Skeletal muscle satellite cell (primary cell): ENCODE data around the gene IL1R2.

ENCODE experiments used
- H3K27me3 ChIP-seq: 2 replicates; pipeline ENCODE4 v1.7.0; 2013; ENCODE audit warnings: low read length; ENCODE audit not compliant: control insufficient read depth, insufficient read depth
- H3K36me3 ChIP-seq: 2 replicates; pipeline ENCODE4 v1.7.0; 2013; ENCODE audit warnings: mild to moderate bottlenecking, control low read depth, low read length; ENCODE audit not compliant: insufficient read depth
- H3K4me1 ChIP-seq: 2 replicates; pipeline ENCODE4 v1.7.0; 2013; ENCODE audit warnings: low read length; ENCODE audit not compliant: control insufficient read depth, insufficient read depth
- H3K4me2 ChIP-seq: 2 replicates; pipeline ENCODE4 v1.7.0; 2013; ENCODE audit warnings: mild to moderate bottlenecking, low read length
- H3K4me3 ChIP-seq: 2 replicates; pipeline ENCODE4 v1.7.0; 2013; ENCODE audit warnings: low read length
- H3K9ac ChIP-seq: 2 replicates; pipeline ENCODE4 v1.7.0; 2013; ENCODE audit warnings: mild to moderate bottlenecking, low read depth, low read length, moderate library complexity
- H3K9me3 ChIP-seq: replicated peaks from 2 replicates; pipeline ENCODE4 v1.7.0; 2013; ENCODE audit warnings: mild to moderate bottlenecking, control low read depth, low read length

The IL1R2 gene

DNA sequence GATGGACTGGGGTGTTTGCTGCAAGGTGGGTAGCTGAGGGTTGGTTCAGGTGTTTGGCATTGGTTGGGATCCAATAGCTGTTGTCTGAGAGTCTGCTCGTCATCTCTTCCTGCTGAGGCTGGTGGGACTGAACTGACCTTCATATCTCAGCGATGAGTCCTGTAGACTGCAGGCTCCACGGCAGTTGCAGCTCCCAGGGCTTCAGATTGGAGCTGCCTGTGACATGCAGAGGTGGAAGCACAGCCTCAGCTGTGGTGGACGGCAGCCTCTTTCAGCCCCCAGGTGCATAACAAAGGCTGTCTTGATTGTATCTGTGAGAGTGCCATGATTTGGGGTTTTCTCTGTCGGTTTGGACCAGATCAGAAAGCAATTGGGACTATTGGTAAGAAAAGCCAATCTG lies 3.9 kb upstream of the IL1R2 start:
- no peak overlapping the region for H3K9ac ChIP-seq
- peaks cover 48% of the 10 kb centered on the region for H3K27me3 ChIP-seq
- no peak overlapping the region for H3K4me2 ChIP-seq
- no peaks in the 10 kb centered on the region for H3K4me1 ChIP-seq
- no peaks in the 10 kb centered on the region for H3K36me3 ChIP-seq
- H3K9me3 ChIP-seq, result no peaks in the 10 kb centered on the region
- no peak overlapping the region for H3K4me3 ChIP-seq

DNA sequence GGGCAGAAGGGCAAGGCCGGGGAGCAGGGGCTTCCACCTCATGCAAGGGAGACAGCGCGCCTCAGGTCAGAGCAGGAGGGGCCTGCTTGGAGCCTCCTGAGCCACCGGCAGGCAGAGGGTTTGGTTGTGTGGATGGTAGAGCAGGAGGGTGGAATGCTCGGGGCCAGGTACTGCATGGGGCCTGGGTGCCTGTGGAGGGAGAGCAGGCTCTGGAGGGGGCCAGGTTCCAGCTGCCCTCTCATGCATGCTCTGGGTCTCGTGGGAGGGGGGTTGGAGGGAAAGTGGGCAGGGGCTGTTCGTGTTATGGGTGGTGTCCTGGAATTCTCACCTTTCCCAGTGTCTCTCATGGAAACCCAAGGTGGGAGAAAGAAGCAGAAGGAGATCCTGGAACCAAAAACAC lies 3.2 kb upstream of the IL1R2 start:
- H3K4me2 ChIP-seq, result no peak overlapping the region
- H3K4me1 ChIP-seq, result no peaks in the 10 kb centered on the region
- no peak overlapping the region for H3K9ac ChIP-seq
- H3K4me3 ChIP-seq, result no peak overlapping the region
- peaks cover 53% of the 10 kb centered on the region for H3K27me3 ChIP-seq
- no peaks in the 10 kb centered on the region for H3K36me3 ChIP-seq
- H3K9me3 ChIP-seq, result no peaks in the 10 kb centered on the region

GRCh38 chr2:101989740-101990460 lies 1.9 kb upstream of the IL1R2 start:
- Histone ChIP-seq H3K36me3 (no peaks in the 10 kb centered on the region), H3K4me1 (no peaks in the 10 kb centered on the region), H3K9ac (no peak overlapping the region), H3K27me3 (peaks cover 64% of the 10 kb centered on the region), H3K4me2 (no peak overlapping the region), H3K4me3 (no peak overlapping the region), H3K9me3 (no peaks in the 10 kb centered on the region)

DNA sequence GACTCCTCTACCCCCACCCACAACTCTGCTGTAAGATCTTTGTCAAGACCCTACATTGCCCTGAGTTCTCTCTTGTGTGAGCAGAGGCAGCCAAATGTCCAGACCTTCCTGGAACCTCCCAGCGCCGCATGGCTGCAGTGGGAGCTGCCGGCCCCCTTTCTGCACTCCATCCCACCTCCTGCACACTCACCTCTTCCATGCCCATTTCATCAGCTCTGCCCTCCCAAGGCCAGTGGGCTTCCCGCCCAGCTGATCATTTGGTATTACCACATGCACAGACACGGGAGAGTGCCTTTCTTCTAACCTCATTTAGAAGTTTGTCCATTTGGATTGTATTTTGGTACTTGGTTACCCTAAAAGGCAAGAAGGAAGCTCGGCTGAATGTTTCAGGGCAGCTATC lies 2.0 kb downstream of the IL1R2 start:
- no peaks in the 10 kb centered on the region for H3K4me1 ChIP-seq
- H3K36me3 ChIP-seq, result no peaks in the 10 kb centered on the region
- peaks cover 88% of the 10 kb centered on the region for H3K27me3 ChIP-seq
- H3K4me3 ChIP-seq, result no peak overlapping the region
- no peaks in the 10 kb centered on the region for H3K9me3 ChIP-seq
- no peak overlapping the region for H3K9ac ChIP-seq
- no peak overlapping the region for H3K4me2 ChIP-seq

DNA sequence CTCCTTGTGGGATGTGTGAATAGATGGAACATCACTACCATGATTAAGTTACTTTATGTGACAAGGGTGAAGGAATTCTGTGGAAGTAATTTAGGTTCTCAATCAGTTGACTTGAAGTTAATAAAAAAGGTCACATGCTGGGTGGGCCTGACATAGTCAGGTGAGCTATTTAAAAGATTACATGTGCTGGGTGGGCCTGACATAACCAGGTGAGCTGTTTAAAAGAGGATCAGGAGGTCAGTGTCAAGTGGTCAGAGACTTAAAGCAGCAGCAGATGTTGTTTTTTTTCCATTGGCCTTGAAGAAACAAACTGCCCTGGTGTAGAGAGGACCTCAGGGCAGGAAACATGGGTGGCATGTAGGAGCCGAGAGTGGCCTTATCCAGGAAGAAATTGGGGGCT lies 3.3 kb downstream of the IL1R2 start:
- no peaks in the 10 kb centered on the region for H3K36me3 ChIP-seq

GRCh38 chr2:101995804-101996203 lies 4.0 kb downstream of the IL1R2 start:
- H3K4me1 ChIP-seq, result no peaks in the 10 kb centered on the region
- H3K36me3 ChIP-seq, result no peaks in the 10 kb centered on the region
- H3K9ac ChIP-seq, result no peak overlapping the region
- H3K4me2 ChIP-seq, result no peak overlapping the region
- no peak overlapping the region for H3K4me3 ChIP-seq
- H3K27me3 ChIP-seq, result peaks cover 80% of the 10 kb centered on the region
- H3K9me3 ChIP-seq, result no peaks in the 10 kb centered on the region

More for the DNA sequence above, 3.3 kb downstream of the IL1R2 start:
- no peaks in the 10 kb centered on the region for H3K9me3 ChIP-seq
- H3K9ac ChIP-seq, result no peak overlapping the region
- peaks cover 82% of the 10 kb centered on the region for H3K27me3 ChIP-seq
- no peaks in the 10 kb centered on the region for H3K4me1 ChIP-seq
- H3K4me3 ChIP-seq, result no peak overlapping the region
- no peak overlapping the region for H3K4me2 ChIP-seq

DNA sequence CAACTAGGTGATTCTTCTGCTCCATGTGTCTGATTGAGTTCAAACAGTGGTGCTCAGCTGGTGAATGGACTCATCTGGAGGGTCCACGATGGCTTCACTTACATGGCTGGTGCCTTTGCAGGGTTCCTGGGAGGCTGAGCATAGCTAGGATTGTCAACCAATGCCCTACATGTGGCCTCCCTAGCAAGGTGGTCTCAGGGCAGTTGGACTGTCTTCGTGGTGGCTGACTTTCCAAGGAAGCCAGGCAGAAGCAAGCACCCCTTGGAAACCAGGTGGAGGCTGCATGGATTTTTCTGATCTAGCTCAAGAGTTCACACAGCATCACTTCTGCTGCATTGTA lies 6.8 kb downstream of the IL1R2 start:
- H3K27me3 ChIP-seq, result peaks cover 58% of the 10 kb centered on the region
- no peak overlapping the region for H3K9ac ChIP-seq
- no peaks in the 10 kb centered on the region for H3K4me1 ChIP-seq
- no peaks in the 10 kb centered on the region for H3K9me3 ChIP-seq
- no peaks in the 10 kb centered on the region for H3K36me3 ChIP-seq
- H3K4me3 ChIP-seq, result no peak overlapping the region
- H3K4me2 ChIP-seq, result no peak overlapping the region

- no peak overlapping the region for H3K9ac ChIP-seq
- H3K27me3 ChIP-seq, result peaks cover 54% of the 10 kb centered on the region
- H3K36me3 ChIP-seq, result no peaks in the 10 kb centered on the region
- H3K4me3 ChIP-seq, result no peak overlapping the region
- H3K4me2 ChIP-seq, result no peak overlapping the region
- H3K9me3 ChIP-seq, result no peaks in the 10 kb centered on the region
- no peaks in the 10 kb centered on the region for H3K4me1 ChIP-seq
Observed at GRCh38 chr2:101998896-101999789, 7.4 kb downstream of the IL1R2 start.

DNA sequence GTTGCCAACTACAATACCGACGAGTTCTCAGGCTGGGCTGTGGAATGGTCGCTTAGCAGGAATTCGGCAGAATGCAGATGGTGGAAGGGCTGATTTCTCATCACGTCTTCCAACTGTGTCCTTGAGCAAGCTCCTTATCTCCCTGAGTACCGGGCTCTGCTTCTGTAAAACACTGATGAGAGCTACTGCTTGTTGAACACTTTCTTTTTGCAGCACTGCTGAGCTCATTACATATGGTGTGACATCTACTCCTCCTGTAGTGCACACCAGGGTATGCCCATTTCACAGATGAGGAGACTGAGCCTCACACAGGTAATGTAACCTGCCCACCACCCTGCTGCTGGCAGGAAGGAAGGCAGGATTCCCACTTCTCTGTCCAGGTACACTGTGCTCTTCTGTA lies 8.3 kb downstream of the IL1R2 start:
- no peaks in the 10 kb centered on the region for H3K4me1 ChIP-seq
- no peak overlapping the region for H3K4me3 ChIP-seq
- H3K4me2 ChIP-seq, result no peak overlapping the region
- H3K9me3 ChIP-seq, result no peaks in the 10 kb centered on the region
- peaks cover 47% of the 10 kb centered on the region for H3K27me3 ChIP-seq
- H3K36me3 ChIP-seq, result no peaks in the 10 kb centered on the region
- no peak overlapping the region for H3K9ac ChIP-seq

DNA sequence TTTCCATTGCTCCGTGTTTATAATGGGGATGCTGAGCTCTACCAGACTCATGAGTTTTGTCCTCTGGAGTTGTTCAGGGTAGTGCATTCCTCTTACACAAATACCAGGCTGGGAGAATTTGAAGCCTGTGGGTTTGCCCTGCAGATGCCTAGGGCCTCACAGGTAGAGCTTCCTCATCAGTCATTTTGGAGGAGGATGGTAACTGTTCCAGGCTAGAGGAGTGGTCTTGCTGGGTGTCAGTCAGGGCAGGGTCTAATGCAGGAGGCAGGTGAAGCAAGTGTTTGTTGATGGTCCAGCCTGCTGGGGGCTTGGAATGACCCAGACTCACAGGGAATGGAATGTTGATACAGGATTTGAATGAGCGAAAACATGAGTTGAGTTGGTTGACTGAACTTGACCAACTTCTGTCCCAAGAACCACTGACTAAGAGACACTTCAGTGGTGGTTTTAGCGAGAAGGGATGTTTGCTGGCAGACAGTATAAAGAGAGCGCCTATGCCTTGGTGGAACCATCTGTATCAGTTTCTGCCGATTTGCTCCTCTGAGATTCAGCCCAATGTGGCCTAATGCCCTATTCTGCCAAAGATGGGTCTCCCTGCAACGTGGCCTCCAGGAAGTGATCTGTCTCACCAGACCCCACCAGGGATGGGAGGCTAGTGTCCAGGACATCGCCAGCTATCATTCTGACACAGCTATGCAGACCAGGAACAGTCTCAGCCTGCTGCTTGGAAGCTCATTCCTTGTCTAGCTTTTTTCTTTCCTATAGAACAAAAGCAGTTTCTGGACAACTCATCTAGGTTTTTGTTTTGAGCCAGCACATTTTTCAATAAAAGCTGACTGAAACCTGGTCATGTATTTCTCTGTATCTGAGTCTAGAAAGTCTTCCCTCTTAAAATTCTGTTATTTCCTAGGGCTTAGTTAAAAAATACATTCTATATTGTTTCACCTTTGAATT lies 9.3 kb downstream of the IL1R2 start:
- Histone ChIP-seq H3K4me1 (no peaks in the 10 kb centered on the region), H3K4me3 (no peak overlapping the region), H3K9me3 (no peaks in the 10 kb centered on the region), H3K4me2 (no peak overlapping the region), H3K36me3 (no peaks in the 10 kb centered on the region), H3K9ac (no peak overlapping the region), H3K27me3 (peaks cover 38% of the 10 kb centered on the region)

DNA sequence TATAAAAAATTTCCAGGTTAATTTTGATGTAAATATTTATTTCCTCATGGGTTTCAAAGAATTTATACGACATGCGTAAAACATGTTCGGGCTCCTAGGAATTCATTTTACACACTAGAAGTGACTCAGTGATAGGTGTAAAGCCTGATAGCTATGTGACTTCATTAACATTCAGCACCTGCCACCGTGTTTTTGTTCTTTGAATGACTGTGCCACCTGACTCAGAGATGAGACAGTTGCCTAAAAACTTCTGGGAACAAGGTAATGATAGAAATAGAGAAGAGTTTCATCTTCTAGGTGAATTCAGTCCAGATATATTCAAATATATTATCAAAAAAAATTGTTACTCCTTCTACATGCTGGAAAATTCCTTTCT lies 10.0 kb downstream of the IL1R2 start:
- no peak overlapping the region for H3K9ac ChIP-seq
- H3K36me3 ChIP-seq, result no peaks in the 10 kb centered on the region
- no peaks in the 10 kb centered on the region for H3K9me3 ChIP-seq
- H3K4me3 ChIP-seq, result no peak overlapping the region
- H3K4me2 ChIP-seq, result no peak overlapping the region
- peaks cover 37% of the 10 kb centered on the region for H3K27me3 ChIP-seq
- H3K4me1 ChIP-seq, result peaks cover 4% of the 10 kb centered on the region
